Peyer's patch (tissue), 4 donors: Measurements from ENCODE around the gene SLC25A21.

ENCODE experiments used
- CTCF ChIP-seq, 6 experiments: fragments of 450-650 bp in 4 of 6; fragments of 200-600 bp in 2 of 6; sonication (generic) in 1 of 6; IDR thresholded peaks; one replicate each; pipeline ENCODE4 v1.5.1; 2017 to 2019; ENCODE audit warnings: antibody characterized with exemption in 6 of 6, mild to moderate bottlenecking in 3 of 6, moderate library complexity in 1 of 6
- POLR2A ChIP-seq, 2 donors: fragments of 450-650 bp; IDR thresholded peaks; one replicate each; pipeline ENCODE4 v1.5.1; 2017; ENCODE audit warnings: antibody characterized with exemption in 2 of 2, mild to moderate bottlenecking in 2 of 2, moderate library complexity in 2 of 2

GRCh38 chr14:36948157-36948859 lies 224.1 kb downstream of the SLC25A21 start:
- TF ChIP-seq POLR2A (IDR thresholded peaks at IDR 0.05) (no peak), CTCF (IDR thresholded peaks at IDR 0.05) (no peak)
